ENCODE data around the gene SOS1. TPM values are rescaled to one million over a fixed set of nuclear protein-coding genes. Genes with fewer than 3 reads are reported as not detected.

SOS1 gene
- total and polyA plus RNA-seq, 4 donors: 4.2 to 16.4 (median 7.2) TPM

DNA sequence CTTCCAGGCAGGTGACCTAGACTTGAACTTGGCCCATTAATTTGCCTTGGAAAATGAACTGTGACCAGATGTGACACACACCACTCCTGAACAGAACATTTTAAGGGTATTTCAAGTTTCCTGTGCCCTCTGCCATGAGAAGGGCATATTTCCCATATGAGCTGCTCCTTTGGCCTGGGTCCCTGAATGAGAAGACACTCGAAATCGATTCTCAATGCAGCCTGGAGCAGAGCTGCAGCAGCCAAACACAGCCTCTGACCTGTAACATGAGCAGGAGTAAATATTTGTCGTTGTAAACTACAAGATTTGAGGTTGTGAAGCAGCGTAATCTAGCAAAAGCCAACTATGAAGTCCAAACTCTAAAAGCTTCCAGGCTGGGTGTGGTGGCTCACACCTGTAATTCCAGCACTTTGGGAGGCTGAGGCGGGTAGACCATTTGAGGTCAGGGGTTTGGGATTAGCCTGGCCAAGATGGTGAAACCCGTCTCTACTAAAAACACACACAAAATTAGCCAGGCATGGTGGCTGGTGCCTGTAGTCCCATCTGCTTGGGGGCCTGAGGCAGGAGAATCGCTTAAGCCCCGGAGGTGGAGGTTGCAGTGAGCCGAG is 30.1 kb upstream of the SOS1 start (continued):
- TF ChIP-seq, protein P1, sequence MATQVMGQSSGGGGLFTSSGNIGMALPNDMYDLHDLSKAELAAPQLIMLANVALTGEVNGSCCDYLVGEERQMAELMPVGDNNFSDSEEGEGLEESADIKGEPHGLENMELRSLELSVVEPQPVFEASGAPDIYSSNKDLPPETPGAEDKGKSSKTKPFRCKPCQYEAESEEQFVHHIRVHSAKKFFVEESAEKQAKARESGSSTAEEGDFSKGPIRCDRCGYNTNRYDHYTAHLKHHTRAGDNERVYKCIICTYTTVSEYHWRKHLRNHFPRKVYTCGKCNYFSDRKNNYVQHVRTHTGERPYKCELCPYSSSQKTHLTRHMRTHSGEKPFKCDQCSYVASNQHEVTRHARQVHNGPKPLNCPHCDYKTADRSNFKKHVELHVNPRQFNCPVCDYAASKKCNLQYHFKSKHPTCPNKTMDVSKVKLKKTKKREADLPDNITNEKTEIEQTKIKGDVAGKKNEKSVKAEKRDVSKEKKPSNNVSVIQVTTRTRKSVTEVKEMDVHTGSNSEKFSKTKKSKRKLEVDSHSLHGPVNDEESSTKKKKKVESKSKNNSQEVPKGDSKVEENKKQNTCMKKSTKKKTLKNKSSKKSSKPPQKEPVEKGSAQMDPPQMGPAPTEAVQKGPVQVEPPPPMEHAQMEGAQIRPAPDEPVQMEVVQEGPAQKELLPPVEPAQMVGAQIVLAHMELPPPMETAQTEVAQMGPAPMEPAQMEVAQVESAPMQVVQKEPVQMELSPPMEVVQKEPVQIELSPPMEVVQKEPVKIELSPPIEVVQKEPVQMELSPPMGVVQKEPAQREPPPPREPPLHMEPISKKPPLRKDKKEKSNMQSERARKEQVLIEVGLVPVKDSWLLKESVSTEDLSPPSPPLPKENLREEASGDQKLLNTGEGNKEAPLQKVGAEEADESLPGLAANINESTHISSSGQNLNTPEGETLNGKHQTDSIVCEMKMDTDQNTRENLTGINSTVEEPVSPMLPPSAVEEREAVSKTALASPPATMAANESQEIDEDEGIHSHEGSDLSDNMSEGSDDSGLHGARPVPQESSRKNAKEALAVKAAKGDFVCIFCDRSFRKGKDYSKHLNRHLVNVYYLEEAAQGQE (IDR thresholded peaks at IDR 0.05): no peak

DNA sequence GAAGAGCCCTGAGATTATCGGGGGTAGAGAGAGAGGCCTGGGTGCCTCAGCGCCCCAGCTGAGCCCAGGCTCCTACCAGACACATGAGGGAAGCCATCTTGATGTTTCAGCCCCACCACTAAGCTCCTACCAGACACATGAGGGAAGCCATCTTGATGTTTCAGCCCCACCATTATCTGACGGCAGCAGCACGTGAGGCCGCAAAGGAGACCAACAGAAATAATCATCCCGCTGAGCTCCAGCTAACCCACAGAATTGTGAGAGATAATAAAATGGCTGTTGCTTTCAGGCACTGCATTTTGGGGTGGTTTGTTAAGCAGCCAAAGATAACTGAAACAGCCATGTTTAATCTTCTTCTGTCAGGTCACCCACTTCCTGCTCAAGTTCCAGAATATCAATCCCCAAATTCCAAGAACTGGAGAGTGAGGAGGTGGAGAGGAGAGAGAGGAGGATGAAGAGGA is 29.3 kb upstream of the SOS1 start:
- no peak for DNase-seq (ENCODE audit: low spot score)
- no peak overlapping the region for H3K9ac ChIP-seq (ENCODE audit: low read depth in 1 of 2, low read length in 2 of 2)
- no peaks in the 10 kb centered on the region for H3K9me3 ChIP-seq (ENCODE audit: control insufficient read depth in 4 of 4, low read length in 3 of 4)
- WGBS: 95% methylated on average over 6 of the region's 6 CpGs
- TF ChIP-seq, protein P2, sequence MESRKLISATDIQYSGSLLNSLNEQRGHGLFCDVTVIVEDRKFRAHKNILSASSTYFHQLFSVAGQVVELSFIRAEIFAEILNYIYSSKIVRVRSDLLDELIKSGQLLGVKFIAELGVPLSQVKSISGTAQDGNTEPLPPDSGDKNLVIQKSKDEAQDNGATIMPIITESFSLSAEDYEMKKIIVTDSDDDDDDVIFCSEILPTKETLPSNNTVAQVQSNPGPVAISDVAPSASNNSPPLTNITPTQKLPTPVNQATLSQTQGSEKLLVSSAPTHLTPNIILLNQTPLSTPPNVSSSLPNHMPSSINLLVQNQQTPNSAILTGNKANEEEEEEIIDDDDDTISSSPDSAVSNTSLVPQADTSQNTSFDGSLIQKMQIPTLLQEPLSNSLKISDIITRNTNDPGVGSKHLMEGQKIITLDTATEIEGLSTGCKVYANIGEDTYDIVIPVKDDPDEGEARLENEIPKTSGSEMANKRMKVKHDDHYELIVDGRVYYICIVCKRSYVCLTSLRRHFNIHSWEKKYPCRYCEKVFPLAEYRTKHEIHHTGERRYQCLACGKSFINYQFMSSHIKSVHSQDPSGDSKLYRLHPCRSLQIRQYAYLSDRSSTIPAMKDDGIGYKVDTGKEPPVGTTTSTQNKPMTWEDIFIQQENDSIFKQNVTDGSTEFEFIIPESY (IDR thresholded peaks at IDR 0.05): no peak
- TF ChIP-seq, protein P3, sequence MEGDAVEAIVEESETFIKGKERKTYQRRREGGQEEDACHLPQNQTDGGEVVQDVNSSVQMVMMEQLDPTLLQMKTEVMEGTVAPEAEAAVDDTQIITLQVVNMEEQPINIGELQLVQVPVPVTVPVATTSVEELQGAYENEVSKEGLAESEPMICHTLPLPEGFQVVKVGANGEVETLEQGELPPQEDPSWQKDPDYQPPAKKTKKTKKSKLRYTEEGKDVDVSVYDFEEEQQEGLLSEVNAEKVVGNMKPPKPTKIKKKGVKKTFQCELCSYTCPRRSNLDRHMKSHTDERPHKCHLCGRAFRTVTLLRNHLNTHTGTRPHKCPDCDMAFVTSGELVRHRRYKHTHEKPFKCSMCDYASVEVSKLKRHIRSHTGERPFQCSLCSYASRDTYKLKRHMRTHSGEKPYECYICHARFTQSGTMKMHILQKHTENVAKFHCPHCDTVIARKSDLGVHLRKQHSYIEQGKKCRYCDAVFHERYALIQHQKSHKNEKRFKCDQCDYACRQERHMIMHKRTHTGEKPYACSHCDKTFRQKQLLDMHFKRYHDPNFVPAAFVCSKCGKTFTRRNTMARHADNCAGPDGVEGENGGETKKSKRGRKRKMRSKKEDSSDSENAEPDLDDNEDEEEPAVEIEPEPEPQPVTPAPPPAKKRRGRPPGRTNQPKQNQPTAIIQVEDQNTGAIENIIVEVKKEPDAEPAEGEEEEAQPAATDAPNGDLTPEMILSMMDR (IDR thresholded peaks at IDR 0.05; ENCODE audit: low read depth, low read length, missing input control): no peak
- TF ChIP-seq FOXA2 (IDR thresholded peaks at IDR 0.05) (no peak), GABPA (IDR thresholded peaks at IDR 0.05 in 1 of 2, conservative IDR thresholded peaks at IDR 0.05 in 1 of 2) (no peak), EGR1 (IDR thresholded peaks at IDR 0.05; ENCODE audit: low read depth in 2 of 2) (no peak), JUND (IDR thresholded peaks at IDR 0.05) (no peak)
- TF ChIP-seq, protein P1 (IDR thresholded peaks at IDR 0.05): no peak
- peaks cover 0 to 5% (median 0%) of the 10 kb centered on the region in 4 donors for H3K4me1 ChIP-seq (ENCODE audit: control insufficient read depth in 4 of 4, insufficient read depth in 4 of 4, low read length in 3 of 4)
- no peak overlapping the region for H3K27ac ChIP-seq (ENCODE audit: low read depth in 1 of 2, low read length in 2 of 2)
- no peaks in the 10 kb centered on the region for H3K36me3 ChIP-seq (ENCODE audit: control insufficient read depth in 4 of 4, insufficient read depth in 3 of 4, low read depth in 1 of 4, low read length in 3 of 4)
- no peak overlapping the region for H3K4me3 ChIP-seq (ENCODE audit: low read depth in 1 of 3, low read length in 3 of 3)
- H3K27me3 ChIP-seq (ENCODE audit: control insufficient read depth in 4 of 4, insufficient read depth in 4 of 4, low read length in 3 of 4): no peaks in the 10 kb centered on the region
